Stimulated activated CD8-positive, alpha-beta memory T cell treated with anti-CD3 and anti-CD28 coated beads, Interleukin-12 subunit alpha, Interleukin-12 subunit beta, amount 100 ng/mL, for 24 hours (primary cell): Measurements from ENCODE around the gene MEN1.
"Not testable (repeated sequence)": the region's sequence is repeated elsewhere in the genome, so short reads cannot be mapped to it uniquely, and the experiment has no call there.

ENCODE experiments used
- DNase-seq: peaks from one replicate; pipeline ENCODE4 v3.0.0-alpha.2; 2020; ENCODE audit errors: extremely low read depth

MEN1 gene

DNA sequence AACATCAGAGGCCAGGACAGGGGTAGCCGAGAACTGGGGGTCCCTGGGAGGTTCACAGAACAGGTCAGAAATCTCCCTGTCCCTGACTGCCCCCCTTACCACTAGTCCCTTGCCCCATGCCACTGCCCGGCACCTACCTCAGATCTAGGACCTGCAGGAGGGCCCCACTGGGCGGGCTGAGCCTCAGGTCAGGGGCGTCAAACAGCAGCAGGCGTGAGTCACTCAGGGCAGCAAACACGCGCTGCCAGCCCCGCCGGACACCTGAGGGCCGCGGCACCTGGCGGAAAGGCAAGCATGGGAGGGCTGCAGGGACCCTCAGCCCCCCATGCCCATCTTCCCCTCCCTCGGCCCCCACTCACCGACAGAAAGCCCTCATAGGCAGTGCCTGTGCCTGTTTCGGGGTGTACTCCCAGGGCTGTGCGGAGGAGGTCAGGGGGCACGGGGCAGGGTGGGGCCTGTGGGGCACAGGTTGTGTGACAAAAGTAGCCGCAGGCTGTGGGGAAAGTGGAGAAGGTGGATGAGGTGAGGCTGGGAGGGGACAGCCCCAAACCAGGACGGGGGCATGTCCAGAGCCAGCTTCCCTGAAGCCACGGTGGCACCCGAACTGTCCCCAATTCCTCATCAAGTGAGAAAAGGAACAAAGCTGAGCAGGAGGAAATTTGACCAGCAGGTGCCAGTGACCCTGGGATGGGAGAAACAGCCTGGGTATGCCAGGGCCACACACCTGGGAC lies 22.3 kb upstream of the MEN1 start:
- no peak for DNase-seq

DNA sequence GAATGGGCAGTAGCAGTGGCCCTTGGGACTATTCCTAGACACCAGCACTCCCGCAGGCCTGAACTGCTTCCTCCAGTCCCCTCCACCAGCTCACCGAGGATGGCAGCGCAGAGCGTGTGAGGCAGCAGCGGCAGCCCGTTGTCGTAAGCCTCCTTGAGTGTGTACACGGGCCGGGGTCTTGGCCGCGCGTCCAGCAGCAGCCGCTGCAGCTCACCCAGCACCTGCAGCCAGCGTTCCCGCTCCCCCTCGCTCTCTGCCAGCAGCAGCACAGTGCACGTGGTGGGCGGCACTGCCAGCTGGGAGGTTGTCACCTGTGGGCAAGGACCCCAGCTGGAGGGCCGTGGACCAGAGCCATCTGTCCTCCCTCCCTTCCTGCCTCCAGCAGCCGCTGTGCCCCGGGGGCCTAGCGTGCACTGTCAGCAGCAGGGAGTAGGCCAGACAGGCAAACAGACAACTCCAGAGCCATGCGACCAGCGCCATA lies 21.1 kb upstream of the MEN1 start:
- no peak for DNase-seq

DNA sequence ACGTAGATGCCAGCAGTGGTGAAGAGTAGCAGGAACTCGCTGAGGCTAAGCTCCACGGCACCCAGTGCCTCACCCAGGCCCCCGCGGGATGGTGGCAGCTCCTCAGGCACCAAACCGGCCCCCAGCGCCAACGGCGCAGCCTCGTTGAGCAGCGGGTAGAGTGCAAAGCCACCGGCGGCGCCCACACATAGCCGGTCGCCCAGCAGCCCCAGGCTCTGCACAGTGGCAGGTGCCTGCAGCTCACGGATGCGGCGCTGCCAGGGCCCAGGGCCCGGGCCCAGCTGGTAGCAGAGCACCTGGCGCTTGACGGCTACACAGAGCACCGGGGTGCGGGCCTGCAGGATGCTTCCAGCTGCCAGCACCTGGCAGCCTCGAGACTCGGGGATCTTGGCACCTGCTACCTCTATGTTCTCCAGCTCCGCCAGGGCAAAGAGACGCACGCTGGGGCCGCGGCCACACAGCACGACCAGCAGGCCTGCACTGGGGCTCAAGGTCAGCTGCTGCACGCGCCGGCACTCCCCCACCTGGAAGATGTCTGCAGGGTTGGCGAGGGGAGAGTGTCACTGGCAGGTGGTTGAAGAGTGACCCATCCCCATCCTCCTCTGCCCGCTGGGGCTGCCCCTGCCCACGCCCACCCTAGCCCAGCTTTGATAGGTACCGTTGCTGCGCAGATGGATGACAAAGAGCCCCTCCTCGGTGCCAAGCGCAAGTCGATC lies 19.3 kb upstream of the MEN1 start:
- no peak for DNase-seq

DNA sequence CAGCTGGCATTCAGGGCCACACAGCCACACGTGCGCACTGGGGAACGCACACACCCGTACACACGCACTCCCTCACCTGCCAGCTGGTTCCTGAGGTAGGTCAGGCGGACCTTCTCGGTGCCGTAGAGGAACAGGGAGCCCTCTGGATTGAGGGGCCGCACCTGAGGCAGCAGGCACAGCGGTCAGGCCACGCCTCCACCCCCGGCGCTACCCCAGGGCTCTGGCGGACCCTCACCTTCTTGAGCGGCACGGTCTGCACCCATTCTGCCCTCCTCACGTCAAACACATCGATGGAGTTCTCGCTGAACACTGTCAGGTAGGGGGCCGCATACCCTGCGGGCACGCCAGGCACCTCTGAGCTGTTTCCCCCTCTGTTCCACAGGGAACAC lies 17.1 kb upstream of the MEN1 start:
- no peak for DNase-seq

DNA sequence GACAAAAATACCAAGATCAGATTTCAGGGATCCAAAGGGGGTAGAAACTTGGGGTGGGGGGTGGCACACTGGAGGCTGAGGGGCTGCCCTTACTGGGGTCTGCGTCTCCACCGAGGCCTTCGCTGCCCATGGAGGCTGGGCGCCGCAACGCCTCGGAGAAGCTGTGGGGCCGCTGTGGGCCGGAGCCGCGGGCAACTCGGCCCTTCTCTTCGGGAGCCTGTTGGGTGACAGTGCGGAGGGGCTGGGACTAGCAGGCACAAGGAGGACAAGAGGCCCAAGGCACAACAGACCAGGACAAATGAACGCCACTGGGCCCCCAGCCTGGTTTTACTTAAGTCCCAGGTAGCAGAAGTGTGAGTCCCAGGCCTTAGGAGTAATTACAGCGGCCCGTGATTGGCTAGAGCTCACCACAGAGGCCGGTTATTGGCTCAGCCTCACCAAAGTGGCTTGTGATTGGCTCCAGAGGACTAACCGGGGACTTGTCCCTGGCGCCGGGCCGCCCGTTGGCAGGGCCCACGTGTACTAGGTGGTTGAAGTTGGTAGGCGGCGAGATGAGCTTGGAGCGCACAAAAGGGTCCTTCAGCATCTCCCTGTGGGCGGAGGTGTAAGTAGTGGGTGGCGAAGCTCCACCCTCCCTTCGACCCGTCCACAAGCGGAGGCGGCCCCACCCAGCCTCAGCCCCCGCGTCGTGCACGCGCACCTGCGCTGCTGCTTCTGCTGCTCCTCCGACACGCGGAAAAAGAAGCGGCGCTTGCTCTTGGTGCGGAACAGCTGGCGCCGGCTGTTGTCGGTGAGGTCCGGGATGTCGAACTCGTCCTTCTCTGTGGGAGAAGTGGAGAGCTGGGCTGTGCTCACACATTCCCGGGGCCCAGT lies 16.5 kb upstream of the MEN1 start:
- no peak for DNase-seq

DNA sequence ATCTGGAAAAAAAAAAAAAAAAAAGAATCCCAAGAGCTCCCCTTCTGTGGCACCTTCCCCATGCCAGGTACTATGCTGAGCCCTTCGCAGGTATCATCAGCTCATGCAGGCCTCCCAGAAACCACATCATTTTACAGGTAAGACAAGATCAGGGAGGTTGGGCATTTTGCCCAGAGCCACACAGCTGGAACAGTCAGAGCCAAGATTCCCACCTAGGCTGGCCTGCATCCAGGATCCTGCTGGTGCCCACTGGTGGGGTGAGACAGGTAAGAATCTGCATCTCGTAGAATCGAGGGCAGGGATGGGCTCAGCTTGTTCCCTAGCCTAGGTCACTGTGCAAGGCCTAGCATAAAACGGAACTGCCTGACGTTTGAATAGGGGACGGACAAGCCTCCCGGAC lies 15.7 kb upstream of the MEN1 start:
- no peak for DNase-seq

DNA sequence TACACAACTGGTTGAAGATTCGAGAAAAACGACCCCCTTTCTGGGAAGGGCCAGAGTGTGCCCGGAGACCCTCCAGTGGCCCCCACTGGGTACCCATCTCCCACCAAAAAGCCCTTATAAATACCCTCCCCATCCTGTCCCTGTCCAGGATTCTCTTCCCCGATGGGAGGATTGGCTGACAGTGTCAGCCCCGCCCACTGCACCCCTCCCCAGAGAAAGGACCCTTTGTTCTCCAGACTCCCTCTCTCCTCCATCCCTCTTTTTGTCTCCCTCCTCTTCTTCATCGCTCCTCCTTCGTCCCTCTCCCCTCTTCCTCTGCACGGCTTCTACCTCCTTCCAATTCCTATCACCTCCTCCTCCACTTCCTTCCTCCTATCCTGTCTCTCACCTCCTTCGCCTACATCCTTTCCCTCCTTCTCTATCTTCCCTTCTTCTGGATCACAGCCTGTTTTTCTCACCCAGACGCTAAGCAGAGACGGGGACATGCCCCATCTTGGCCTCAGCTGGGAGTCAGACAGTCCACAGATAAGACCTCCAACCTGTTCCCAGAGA lies 13.3 kb upstream of the MEN1 start:
- no peak for DNase-seq

DNA sequence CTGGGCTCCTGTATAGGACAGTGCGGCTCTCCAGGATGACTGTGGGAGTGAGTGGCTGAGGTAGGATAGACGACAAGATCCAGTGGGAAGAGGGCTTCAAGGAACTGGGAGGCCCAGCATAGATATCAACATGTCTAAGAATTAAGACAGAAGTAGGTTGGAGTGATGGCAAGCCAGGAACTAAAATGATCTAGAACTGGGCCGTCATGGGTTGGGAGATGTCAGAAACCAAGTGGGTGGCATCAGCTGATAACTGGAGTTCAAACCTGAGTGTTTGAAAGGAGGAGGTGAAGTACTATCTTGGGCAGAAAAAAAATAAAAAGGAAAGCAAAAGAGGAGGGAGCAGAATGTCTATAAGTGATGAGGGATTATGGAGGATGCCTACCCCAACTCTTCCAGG lies 7.1 kb upstream of the MEN1 start:
- no peak for DNase-seq

DNA sequence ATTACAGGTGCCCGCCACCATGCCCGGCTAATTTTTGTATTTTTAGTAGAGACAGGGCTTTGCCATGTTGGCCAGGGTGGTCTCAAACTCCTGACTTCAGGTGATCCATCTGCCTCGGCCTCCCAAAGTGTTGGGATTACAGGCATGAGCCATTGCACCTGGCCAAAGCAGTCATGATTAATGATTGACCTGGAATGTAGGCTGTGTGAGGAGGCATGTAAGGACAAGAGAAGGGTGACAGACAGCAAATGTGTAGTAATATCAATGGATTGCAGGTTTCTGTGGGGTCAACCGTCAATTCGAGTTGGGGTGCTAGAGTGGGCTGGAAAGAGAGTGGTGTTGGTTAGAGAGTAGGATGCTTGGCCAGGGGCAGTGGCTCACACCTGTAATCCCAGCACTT lies 5.1 kb upstream of the MEN1 start:
- not testable (repeated sequence) for DNase-seq

DNA sequence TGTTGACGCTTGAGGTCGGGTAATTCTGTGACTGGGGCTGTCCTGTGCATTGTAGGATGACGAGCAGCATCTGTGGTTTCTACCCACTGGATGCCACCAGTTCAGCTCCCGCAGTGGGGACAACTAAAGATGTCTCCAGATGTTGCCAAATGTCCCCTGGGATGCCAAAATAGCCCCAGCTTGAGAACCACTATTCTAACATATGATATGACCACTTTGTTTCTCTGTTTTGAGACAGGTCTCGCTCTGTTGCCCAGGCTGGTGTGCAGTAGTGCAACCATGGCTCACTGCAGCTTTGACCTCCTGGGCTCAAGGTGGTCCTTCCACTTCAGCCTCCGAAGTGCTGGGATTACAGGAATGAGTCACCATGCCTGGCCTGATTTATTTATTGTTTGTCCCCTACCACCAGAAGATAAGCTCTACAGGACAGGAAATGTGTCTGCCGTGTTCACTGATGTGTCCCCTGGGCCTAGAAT lies 4.4 kb upstream of the MEN1 start:
- no peak for DNase-seq

DNA sequence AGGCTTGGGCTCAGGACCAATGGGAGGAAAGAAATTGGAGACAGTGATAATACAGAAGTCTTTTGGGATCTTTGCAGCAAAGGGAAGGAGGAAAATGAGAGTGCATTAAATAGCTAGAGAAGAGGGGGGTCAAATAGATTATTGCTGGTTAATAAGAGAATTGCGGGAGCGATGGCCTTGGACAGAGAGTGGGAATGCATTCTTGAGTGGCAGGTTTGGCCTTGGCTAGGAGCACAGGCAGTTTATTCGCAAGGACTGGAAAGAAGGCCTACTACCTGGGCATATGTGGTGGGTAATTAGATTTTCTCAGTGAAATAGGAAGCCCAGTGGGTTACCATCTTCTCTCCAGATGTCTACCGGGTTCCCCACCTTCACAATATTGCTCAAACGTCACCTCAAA lies 3.5 kb upstream of the MEN1 start:
- DNase-seq = no peak

DNA sequence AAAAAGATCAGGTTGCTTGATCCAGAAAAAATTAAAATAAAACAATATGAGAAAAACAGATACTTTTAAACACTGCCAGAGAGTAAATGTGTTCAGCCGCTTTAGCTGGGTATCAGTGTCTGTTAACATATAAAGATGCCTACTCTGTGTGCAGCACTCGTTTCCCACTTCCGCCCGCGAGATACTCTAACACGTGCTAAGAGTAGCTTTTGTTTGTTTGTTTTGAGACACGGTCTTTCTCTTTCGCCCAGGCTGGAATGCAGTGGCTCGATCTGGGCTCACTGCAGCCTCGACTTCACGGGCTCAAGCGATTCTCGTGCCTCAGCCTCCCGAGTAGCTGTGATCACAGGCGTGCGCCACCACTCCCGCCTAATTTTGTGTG lies 531 bp upstream of the MEN1 start:
- DNase-seq = no peak

DNA sequence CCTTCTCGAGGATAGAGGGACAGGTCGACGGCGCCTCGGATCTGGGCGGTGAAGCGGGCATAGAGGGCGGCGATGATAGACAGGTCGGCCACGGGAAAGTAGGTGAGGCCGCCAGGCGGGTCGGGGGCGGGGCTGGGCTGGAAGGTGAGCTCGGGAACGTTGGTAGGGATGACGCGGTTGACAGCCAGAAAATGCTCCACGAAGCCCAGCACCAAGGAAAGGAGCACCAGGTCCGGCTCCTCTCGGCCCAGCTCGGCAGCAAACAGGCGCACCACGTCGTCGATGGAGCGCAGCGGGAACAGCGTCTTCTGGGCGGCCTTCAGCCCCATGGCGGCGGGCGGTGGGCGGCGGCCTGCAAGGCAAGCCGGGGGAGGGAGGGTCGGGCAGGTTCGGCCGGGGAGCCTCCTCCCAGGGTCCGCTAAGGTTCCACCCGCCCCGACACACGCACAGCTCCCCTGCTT lies 540 bp downstream of the MEN1 start:
- DNase-seq = no peak

DNA sequence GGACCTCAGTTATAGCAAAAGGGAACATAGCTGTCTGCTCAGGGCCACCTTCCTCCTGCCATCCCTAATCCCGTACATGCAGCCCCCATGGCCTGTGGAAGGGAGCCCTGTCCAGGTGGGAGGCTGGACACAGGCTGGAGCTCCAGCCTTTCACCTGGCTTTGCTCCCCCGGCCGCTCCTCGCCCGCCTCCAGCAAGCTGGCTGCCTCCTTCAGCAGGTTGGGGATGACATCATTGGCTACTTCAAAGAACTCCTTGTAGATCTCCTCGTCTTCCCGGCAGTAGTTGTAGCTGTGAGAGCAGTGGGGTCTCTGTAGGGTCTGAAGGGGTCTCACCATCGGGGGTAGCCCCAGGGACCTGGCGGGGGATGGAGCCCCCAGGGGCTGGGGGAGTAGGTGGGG lies 4.9 kb downstream of the MEN1 start:
- DNase-seq = no peak

DNA sequence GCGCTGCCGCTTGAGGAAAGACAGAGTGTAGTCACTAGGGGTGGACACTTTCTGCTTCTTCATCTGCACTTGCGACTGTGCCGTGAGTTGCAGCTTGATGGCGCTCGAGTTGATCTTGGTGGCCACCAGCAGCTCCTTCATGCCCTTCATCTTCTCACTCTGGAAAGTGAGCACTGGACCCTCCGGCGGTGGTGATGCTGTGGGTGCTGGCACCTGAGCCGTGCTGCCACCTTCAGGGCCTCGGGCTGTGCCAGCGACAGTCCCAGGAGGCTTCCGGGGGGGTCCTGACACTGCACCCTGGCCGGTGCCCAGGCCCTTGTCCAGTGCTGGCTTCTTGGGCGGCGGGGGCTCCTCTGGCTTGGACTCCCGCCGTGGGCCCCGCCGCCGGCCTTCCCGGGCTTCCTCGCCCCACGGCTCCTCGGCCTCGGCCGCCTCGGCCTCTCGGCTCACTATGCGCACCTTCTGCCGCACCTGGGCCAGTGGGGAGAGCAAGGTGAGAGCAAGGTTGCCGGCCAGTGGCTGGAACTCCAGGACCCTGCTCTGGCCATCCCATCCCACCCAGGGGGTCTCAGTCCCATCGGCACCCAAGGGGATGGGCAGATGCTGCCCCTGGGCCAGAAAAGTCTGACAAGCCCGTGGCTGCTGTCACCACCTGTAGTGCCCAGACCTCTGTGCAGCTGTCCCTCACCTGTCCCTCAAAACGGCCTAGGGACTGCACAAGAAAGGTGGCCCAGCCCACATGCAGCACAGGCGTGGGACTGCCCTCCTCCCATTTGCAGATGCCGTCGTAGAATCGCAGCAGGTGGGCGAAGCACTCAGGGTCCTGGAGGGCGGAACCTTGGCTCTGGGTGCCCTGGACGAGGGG lies 5.8 kb downstream of the MEN1 start:
- DNase-seq = no peak

DNA sequence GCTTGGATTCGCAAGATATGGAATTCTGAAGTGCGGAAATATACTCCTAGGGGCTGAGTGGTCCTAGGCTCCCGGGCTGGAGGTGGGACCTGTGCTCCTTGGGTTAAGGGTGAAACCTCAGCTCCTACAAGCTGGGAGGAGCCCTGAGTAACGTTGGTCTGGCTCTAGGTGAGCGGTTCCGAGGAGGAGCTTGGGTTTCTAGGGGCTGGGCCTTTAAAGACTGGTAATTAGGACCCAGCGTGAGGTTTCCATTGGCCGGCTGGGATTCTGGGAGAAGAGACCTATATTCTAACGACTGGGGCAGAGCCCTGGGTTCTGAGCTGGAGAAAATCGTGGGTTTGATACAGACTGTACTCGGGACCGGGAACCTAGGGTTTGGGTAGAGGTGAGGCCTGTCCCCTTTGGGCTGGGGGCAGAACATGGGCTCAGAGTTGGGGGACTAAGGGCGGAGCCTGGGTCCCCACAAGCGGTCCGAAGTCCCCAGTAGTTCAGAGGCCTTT lies 6.5 kb downstream of the MEN1 start:
- no peak for DNase-seq

DNA sequence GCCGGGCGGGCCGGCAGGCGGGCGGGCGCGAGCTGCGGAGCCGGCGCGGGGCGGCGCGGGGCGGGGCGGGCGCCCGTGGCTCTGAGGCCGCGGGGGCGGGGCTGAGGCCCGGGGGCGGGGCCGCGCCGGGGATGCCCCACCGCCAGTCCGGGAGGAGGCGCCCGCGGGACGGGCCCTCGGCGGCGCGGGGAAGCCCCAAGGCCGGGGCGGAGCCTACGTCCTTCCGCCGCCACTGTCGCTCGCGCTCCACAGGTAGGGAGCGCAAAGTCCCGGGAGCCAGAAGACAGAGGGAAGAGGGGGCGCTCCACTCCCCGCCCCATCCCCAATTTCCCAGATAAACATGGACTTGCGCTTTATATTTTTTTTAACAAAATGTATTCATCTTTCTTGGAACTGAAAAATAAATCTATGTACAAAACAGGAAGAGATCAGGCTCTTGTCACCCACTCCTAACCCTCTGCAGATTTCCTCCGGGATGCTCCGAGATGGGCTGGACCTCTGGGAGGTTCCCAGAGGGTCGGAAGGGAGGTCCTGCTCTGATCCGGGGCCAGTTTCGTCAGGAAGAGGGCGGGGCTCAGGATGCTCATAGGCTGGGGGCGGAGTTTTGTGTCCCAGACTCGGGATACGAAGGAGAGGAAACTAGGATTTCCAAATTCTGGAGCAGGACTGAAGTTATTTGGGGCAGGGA lies 7.0 kb downstream of the MEN1 start, which contains the start of gene MAP4K2:
MAP4K2 (minus strand) TSS at position 57 of the 688 bp plus-strand sequence. CDS start 65 bp downstream, outside the sequence.
- DNase-seq = peak; percentile 69

DNA sequence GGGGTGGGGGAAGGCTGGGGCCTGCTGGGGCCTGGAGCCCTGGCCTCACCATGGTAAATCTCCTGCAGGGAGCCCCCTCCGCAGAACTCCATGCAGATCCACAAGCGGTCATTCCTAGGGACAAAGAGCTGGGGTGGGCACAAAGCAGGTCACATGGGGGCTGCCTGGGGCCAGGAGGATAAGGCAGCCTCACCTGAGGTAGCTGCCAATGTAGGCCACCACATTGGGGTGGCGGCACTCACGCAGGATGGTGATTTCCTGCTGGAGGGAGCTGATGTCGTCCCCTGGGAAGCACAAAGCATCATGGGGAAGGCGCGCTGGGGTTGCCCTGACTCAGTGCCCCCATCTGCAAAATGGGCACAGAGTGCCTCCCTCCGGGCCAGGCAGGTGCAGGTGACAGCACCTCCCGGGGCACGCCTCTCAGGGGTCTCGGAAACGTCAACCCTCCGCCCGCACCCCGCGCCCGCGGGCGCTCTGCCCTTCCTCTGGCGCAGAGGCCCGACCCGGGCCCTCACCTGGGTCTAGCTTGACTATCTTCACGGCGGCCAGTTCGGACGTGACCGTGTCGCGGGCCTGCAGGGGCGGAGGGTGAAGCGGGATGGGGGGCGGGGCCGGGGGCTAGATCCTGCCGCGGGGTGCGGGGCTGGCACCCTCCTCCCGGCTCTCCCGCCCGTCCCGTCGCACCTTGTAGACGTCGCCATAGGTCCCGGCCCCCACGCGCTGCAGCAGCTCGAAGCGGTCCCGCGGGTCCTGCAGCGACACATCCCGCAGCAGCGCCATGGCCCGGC lies 7.8 kb downstream of the MEN1 start:
- peak; percentile 7 for DNase-seq
